Upper lobe of left lung (tissue), 6 donors: ENCODE data around the gene ZC3H18. TPM values are rescaled to one million over a fixed set of nuclear protein-coding genes. Genes with fewer than 3 reads are reported as not detected.

ENCODE experiments used
- ATAC-seq, 2 donors: fragments of 200-7000 bp; cut with Tn5 transposase; one replicate each; pipeline ENCODE4 v1.9.1; 2022; ENCODE audit warnings: mild to moderate bottlenecking in 2 of 2, moderate library complexity in 2 of 2; ENCODE audit not compliant: low FRiP score in 2 of 2
- DNase-seq, 2 donors: peaks; one replicate each; pipeline ENCODE4 v3.0.0-alpha.2; 2019 to 2020
- H3K27ac ChIP-seq, 4 donors: fragments of 200-600 bp; sonication (generic); one replicate each; pipeline ENCODE4 v1.5.1; 2016 to 2019
- H3K27me3 ChIP-seq, 4 donors: fragments of 200-600 bp; sonication (generic); one replicate each; pipeline ENCODE4 v1.5.1; 2017 to 2019
- H3K36me3 ChIP-seq, 4 donors: fragments of 200-600 bp; sonication (generic); one replicate each; pipeline ENCODE4 v1.5.1; 2016 to 2019
- H3K4me1 ChIP-seq, 4 donors: fragments of 200-600 bp; sonication (generic); one replicate each; pipeline ENCODE4 v1.5.1; 2018 to 2019
- H3K4me3 ChIP-seq, 4 donors: fragments of 200-600 bp; sonication (generic); one replicate each; pipeline ENCODE4 v1.5.1; 2017 to 2019; ENCODE audit warnings: mild to moderate bottlenecking in 2 of 4, moderate library complexity in 1 of 4
- H3K9me3 ChIP-seq, 4 donors: fragments of 200-600 bp; sonication (generic); one replicate each; pipeline ENCODE4 v1.5.1; 2018 to 2019
- EP300 ChIP-seq, 4 donors: sonication (generic); formaldehyde crosslinking; IDR thresholded peaks; one replicate each; pipeline ENCODE4 v1.5.1; 2017; ENCODE audit warnings: antibody characterized with exemption in 4 of 4, control low read depth in 2 of 4
- POLR2A ChIP-seq, 4 donors: fragments of 450-650 bp; IDR thresholded peaks; one replicate each; pipeline ENCODE4 v1.5.1; 2016 to 2017; ENCODE audit warnings: antibody characterized with exemption in 4 of 4, mild to moderate bottlenecking in 2 of 4
- POLR2AphosphoS5 ChIP-seq, 2 donors: sonication (generic); formaldehyde crosslinking; IDR thresholded peaks; one replicate each; pipeline ENCODE4 v1.5.1; 2017; ENCODE audit warnings: antibody characterized with exemption in 2 of 2
- WGBS, 2 donors: methylation state at CpG; one replicate each; pipeline ENCODE4 v1.1.5; 2017 to 2018; 5-methylcytosine and 5-hydroxymethylcytosine counted together
- total RNA-seq, 6 donors: library from RNA; depleted of rRNA in 4 of 6; stranded (reverse); fragments of >200 nt in 4 of 6; gene quantifications; one replicate each; pipeline versions ENCODE4 v1.1.0 to v1.2.1, GENCODE V29; 2016 to 2021
- TF ChIP-seq, protein P1 (sequence below), 6 experiments: fragments of 450-650 bp in 4 of 6; fragments of 200-600 bp in 2 of 6; sonication (generic) in 2 of 6; IDR thresholded peaks; one replicate each; pipeline ENCODE4 v1.5.1; 2016 to 2019; ENCODE audit warnings: antibody characterized with exemption in 6 of 6
- donor health status: DM: no; HTN: no; CAD: no; lungs with moderate emphysema.
- donor health status: DM: no; HTN: yes; CAD: no; lungs with severe emphysema.

Gene ZC3H18
- total RNA-seq, 6 donors from 2014 or later: 22.0 to 74.4 (median 45.5) TPM

DNA sequence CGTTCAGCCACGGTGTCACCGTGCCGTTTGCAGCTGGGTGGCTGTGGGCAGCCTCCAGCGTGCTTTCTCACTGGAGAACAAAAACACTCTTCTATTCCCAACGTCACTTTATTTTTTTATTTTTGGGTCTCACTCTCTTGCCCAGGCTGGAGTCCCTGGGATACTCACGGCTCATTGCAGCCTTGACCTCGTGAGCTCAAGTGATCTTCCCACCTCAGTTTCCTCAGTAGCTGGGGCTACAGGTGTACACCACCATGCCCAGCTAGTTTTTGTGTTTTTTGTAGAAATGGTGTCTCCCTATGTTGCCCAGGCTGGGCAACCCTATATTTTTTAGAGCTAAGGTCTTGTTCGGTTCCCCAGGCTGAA lies 34.4 kb upstream of the ZC3H18 start:
- 96 to 99% methylated on average over 9 of the region's 9 CpGs for WGBS, 2 donors
- TF ChIP-seq POLR2AphosphoS5 (IDR thresholded peaks at IDR 0.05) (no peak), POLR2A (IDR thresholded peaks at IDR 0.05) (no peak), EP300 (IDR thresholded peaks at IDR 0.05) (no peak)
- TF ChIP-seq, protein P1, sequence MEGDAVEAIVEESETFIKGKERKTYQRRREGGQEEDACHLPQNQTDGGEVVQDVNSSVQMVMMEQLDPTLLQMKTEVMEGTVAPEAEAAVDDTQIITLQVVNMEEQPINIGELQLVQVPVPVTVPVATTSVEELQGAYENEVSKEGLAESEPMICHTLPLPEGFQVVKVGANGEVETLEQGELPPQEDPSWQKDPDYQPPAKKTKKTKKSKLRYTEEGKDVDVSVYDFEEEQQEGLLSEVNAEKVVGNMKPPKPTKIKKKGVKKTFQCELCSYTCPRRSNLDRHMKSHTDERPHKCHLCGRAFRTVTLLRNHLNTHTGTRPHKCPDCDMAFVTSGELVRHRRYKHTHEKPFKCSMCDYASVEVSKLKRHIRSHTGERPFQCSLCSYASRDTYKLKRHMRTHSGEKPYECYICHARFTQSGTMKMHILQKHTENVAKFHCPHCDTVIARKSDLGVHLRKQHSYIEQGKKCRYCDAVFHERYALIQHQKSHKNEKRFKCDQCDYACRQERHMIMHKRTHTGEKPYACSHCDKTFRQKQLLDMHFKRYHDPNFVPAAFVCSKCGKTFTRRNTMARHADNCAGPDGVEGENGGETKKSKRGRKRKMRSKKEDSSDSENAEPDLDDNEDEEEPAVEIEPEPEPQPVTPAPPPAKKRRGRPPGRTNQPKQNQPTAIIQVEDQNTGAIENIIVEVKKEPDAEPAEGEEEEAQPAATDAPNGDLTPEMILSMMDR (IDR thresholded peaks at IDR 0.05): no peak
- peaks cover 16 to 22% (median 16%) of the 10 kb centered on the region in 4 donors for H3K4me1 ChIP-seq
- peaks cover 0 to 15% (median 12%) of the 10 kb centered on the region in 4 donors for H3K27me3 ChIP-seq
- ATAC-seq: no peak
- no peaks in the 10 kb centered on the region for H3K9me3 ChIP-seq
- peak overlapping the region in 1 of 4 donors; percentile 91 for H3K4me3 ChIP-seq
- no peaks in the 10 kb centered on the region for H3K36me3 ChIP-seq
- no peak for DNase-seq
- no peak overlapping the region for H3K27ac ChIP-seq

DNA sequence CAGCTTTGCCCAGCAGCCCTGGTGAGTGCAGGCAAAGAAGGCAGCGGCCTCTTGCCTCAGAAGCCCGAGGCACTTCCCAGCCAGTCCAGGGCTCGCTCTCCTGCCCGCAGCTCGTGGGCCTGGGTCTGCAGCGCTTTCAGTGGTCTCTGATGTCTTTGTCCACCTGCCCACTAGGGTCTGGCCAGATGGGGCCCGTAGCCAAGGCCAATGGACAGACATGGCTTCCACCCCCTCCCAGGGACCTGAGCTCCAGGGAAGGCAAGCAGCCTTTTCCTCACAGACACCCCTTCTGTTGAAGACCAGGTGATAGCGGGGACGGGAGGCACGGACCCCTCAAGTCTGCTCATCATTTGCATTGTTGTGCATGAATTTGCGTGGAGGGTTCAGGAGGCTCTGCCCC lies 33.7 kb upstream of the ZC3H18 start:
- peaks cover 16 to 22% (median 16%) of the 10 kb centered on the region in 4 donors for H3K4me1 ChIP-seq
- H3K27ac ChIP-seq: no peak overlapping the region
- TF ChIP-seq EP300 (IDR thresholded peaks at IDR 0.05) (no peak), POLR2AphosphoS5 (IDR thresholded peaks at IDR 0.05) (no peak), POLR2A (IDR thresholded peaks at IDR 0.05) (no peak)
- TF ChIP-seq, protein P1 (IDR thresholded peaks at IDR 0.05): no peak
- H3K27me3 ChIP-seq: peaks cover 0 to 15% (median 12%) of the 10 kb centered on the region in 4 donors
- H3K4me3 ChIP-seq: no peak overlapping the region
- ATAC-seq (no peak), DNase-seq (no peak)
- H3K36me3 ChIP-seq: no peaks in the 10 kb centered on the region
- WGBS, 2 donors: 91 to 96% methylated on average over 10 to 11 of the region's 11 CpGs
- no peaks in the 10 kb centered on the region for H3K9me3 ChIP-seq

DNA sequence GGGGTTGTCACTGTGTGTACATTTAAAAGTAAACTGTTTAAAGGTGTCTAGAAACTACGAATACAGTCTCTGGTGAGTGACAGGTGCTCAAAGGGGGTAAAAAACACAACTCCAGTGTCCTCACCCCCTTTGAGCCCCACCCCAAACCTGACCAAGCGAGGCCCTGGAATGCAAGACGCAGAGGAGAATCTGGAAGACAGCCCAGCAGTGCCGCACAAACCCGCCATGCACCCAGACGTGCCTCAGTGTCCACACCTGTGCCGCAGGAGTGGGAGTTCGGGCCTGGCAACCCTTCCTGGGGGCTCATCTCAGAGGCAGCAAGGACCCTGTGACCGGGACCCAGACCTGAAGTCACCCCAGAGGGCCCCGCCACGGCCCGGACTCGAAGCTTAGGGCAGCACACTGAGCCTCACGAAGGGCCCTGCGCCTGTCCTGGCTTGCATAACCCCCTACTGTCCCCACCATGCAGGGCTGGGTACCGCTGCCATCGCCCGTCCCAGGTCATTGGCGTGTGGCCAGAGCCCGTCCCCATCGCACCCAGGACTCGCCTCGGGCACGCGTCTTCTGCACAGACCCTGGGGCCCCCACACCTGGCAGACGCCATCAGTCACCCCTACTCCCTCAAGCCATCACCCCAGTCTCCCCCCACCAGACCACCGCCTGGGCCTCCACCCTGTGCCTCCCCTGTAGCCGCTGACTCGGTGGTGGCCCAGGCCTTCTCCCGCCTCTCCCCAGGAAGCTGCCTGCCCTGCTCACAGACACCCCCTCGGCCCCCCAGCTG lies 33.0 kb upstream of the ZC3H18 start:
- WGBS, 2 donors: 84 to 85% methylated on average over 13 to 31 of the region's 31 CpGs
- TF ChIP-seq POLR2AphosphoS5 (IDR thresholded peaks at IDR 0.05): no peak
- TF ChIP-seq, protein P1 (IDR thresholded peaks at IDR 0.05): no peak
- TF ChIP-seq POLR2A (IDR thresholded peaks at IDR 0.05): no peak
- no peak for TF ChIP-seq EP300 (IDR thresholded peaks at IDR 0.05)
- H3K27me3 ChIP-seq: peaks cover 0 to 15% (median 12%) of the 10 kb centered on the region in 4 donors
- H3K36me3 ChIP-seq: no peaks in the 10 kb centered on the region
- H3K4me3 ChIP-seq: no peak overlapping the region
- H3K27ac ChIP-seq: no peak overlapping the region
- H3K9me3 ChIP-seq: no peaks in the 10 kb centered on the region
- ATAC-seq: no peak
- DNase-seq: peak in 1 of 2 donors; percentile 84
- peaks cover 16 to 22% (median 16%) of the 10 kb centered on the region in 4 donors for H3K4me1 ChIP-seq

DNA sequence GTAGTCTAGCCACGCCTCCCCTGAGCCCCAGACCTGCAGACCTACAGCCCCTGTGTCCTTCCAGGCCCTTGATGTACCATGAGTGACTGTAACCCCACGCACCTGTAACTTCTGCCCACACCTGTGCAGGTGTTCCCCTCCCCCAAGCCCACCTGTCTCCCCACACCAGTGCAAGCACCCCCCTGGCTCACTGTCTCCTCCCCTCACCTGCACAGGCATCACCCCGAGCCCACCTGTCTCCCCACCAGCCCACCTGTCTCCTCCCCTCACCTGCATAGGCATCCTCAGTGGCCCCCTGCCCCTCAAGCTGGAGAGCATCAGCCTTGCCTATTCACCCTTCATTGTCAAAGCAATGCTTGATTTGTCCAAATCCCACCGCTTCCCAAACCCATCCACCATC lies 32.3 kb upstream of the ZC3H18 start:
- ATAC-seq: no peak
- WGBS, 2 donors: 76 to 77% methylated on average over 4 of the region's 4 CpGs
- H3K27ac ChIP-seq: no peak overlapping the region

More for the DNA sequence above, 32.3 kb upstream of the ZC3H18 start:
- Histone ChIP-seq H3K36me3 (no peaks in the 10 kb centered on the region), H3K4me3 (no peak overlapping the region), H3K9me3 (peaks cover 3 to 6% (median 5%) of the 10 kb centered on the region in 4 donors), H3K27me3 (peaks cover 0 to 15% (median 12%) of the 10 kb centered on the region in 4 donors), H3K4me1 (peaks cover 12 to 20% (median 14%) of the 10 kb centered on the region in 4 donors)
- no peak for DNase-seq
- TF ChIP-seq POLR2AphosphoS5 (IDR thresholded peaks at IDR 0.05): no peak
- TF ChIP-seq POLR2A (IDR thresholded peaks at IDR 0.05): no peak
- TF ChIP-seq EP300 (IDR thresholded peaks at IDR 0.05): no peak
- TF ChIP-seq, protein P1 (IDR thresholded peaks at IDR 0.05): no peak
